ENCODE data around the gene VGLL2.
"Not testable (repeated sequence)": the region's sequence is repeated elsewhere in the genome, so short reads cannot be mapped to it uniquely, and the experiment has no call there.

VGLL2 gene, protein sequence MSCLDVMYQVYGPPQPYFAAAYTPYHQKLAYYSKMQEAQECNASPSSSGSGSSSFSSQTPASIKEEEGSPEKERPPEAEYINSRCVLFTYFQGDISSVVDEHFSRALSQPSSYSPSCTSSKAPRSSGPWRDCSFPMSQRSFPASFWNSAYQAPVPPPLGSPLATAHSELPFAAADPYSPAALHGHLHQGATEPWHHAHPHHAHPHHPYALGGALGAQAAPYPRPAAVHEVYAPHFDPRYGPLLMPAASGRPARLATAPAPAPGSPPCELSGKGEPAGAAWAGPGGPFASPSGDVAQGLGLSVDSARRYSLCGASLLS

DNA sequence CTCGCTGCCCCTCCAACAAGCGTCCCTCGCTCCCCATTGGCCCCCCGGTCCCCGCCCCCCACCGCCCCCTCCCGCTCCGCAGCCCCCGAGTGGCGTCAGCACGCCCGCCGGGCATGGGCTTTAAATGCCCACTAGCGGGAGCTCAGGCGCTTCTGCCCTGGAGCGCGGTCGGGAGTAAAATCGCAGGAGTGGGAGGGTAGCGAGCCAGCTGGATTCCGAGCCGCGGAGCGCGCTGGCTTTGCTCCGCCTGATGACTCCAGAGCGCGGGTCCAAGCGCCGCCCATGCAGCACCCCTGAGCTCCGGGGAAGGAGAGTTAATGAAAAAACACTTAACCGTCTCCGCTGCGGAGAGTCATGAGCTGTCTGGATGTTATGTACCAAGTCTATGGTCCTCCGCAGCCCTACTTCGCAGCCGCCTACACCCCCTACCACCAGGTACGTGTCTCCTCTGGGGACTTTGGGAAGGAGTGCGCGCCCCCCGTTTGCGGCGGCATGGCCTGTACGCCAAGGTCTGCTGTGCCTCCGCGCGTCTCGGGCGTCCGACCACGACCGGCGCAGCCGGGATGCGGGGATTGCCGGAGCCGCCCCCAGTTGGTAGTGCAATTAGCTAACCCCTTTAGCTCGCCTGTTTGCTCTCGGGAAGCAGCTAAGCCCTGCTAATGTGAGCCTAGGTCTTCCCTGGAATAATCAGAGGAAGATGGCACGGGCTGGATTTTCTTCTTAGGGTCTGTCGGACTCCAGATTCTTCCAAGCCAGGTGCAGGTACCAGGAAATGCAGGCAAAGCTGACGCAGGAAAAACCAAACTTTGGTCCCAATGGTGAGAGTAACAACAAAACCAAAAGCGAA lies at the start of gene VGLL2:
VGLL2 (plus strand) TSS at position 149 of the 847 bp plus-strand sequence; CDS start at position 355, 206 bp downstream.
- no peak for DNase-seq

GRCh38 chr6:117222861-117223260 lies 42.5 kb upstream of the VGLL2 start:
- no peak for DNase-seq

DNA sequence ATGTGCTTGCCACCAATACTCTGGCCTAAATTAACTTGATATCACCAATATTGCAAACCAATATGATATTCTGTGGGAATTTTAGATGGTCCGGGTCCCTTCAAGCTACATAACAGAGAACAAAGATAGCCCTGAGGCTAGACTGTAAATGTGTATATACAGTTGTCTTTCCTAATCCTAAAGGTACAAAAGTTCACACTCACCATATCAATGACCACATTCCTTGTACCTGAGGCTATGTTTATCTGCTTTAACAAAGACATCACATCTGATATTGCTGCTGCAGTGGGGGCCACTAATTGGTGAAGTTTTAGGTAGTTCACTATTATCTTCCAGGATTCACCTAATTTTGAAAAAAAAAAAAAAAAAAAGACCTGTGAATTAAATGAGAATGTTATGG lies 38.6 kb upstream of the VGLL2 start:
- no peak for DNase-seq

DNA sequence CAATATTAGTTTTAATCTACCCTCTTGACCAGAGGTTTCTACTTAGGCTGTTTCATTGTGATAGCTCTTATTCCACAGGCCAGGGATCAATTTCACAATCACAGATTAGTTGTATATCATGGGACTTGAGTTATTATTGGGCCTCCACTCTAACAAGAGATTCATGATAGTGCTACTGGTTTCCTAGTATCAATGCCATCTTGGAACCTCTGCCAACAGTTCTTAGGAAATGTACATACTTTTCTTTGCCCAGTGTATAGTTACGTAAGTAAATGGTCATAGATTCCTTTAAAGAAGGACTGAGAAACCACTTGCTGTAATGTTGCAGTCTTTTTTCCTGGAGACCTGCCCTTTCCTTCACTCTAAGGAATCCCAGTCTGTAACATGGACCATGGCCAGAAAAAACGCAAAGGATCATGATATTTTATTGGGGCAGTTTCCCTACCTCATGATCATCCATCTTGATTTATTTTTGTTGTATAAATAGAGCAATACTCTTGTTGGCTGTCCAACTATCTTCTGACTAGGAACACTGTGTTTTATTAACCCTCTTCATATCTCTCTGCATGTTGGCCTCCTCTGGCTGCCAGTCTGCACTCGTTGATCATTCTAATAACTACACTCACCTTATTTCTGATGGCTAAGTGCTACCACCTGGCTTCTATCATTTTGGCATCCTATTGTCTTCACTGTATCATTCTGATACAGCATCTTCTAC lies 38.0 kb upstream of the VGLL2 start:
- DNase-seq = no peak

DNA sequence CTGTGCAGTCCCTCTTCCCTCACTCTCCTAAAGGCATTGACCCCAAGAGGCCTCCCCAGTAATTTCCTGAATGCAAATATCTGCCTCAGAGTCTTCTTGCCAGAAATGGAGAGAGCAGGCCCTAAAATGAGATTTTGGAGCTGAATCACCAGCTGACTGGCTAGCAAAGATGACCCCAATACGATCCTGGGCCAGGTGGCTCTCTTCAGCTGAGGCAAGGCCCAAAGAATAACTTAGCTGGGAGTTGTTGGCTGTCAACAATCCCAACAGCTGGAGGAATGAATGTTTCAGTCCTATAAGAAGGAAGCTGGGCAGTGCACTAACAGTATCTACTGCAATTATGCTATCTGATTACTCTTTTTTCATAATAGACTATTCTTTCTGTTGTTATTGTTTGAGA lies 37.2 kb upstream of the VGLL2 start:
- no peak for DNase-seq

DNA sequence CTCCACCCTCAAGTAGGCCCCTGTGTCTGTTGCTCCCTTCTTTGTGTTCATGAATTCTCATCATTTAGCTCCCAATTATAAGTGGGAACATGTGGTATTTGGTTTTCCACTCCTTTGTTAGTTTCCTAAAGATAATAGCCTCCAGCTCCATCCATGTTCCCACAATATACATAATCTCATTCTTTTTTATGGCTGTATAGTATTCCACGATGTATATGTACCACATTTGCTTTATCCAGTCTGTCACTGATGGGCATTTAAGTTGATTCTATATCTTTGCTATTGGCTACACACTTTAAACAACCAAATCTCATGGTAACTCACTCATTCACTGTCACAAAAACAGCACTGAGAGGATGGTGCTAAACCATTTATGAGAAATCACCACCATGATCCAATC lies 35.5 kb upstream of the VGLL2 start:
- no peak for DNase-seq

- no peak for DNase-seq
These were observed 33.9 kb upstream of the VGLL2 start for GRCh38 chr6:117231466-117231865.

- DNase-seq = no peak
These were observed 33.2 kb upstream of the VGLL2 start for GRCh38 chr6:117232196-117232595.

DNA sequence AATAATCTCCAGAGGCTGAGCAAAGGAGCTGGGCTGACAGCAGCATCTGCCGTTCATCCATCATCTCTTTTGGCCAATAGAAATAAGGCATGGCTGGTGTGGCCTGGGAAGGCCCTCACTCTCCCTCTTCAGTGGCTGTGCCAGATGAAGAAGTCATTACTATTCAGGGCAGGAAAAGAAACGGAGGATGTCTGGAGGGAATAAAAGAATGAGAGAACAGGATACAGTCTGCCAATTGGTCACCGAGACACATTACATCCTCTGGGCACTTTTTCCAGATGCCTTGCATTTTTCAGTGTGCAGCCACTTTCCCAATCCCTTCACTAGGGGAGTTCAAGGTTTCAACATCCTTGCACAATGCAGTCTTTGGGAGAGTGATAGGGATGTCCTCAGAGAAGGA lies 32.2 kb upstream of the VGLL2 start:
- DNase-seq = no peak

DNA sequence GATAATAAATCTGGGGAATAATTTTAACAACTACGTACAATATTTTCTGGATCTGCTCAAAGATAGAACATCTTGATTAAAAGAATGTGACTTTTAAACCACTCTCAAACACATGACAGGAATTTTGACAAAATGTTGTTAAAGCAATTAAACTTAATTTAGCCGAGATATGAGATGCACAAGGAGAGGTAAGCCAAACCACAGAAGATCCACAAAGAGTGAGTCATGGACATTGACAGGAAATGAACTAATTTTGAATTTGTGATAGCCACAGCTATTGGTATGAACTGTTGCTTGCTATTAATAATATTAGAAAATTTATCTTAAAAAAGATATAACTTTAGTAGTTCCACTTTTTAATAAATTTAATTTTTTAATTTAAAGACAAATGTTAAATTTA lies 27.8 kb upstream of the VGLL2 start:
- no peak for DNase-seq

GRCh38 chr6:117244571-117244970 lies 20.8 kb upstream of the VGLL2 start:
- not testable (repeated sequence) for DNase-seq

- DNase-seq = not testable (repeated sequence)
These were observed 20.4 kb upstream of the VGLL2 start for GRCh38 chr6:117244979-117245378.

GRCh38 chr6:117253785-117254184 lies 11.6 kb upstream of the VGLL2 start:
- DNase-seq = no peak

DNA sequence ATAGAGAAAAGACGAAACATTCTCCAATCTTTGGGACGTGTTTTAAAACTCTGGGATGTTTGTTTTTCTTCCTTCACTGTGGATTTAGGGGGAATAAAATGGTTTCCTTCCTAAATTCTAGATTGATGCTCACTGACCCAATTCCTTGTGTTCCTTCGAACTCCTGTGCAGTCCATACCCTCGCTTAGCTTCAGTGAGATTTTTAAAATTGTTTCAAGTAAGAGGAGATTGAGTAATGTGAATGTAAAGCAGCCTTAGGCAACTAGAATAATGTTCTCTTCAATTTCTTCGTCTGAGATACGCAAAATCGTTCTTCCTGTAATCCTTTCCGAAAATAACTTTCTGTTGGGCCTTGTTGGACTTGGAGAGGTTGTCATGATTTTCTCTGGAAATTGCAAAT lies 2.6 kb upstream of the VGLL2 start:
- DNase-seq = no peak

- DNase-seq = no peak
These were observed 1.9 kb upstream of the VGLL2 start for GRCh38 chr6:117263353-117263927.

DNA sequence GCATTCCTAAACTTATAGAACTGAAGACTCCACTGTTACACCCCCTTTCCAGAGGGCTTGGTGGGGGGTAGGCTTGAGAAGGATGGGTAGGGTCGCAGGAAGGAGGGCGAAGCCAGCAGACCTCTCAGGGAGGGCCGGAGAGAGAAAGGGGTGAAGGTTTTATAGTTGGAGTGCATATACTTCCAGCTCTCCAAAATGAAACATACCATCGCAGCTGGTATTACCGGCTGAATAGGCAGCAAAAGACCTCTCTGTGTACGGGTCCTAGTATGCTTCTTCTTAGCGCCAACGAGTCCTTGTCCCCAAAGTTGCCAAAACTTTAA lies 1.0 kb upstream of the VGLL2 start:
- no peak for DNase-seq

DNA sequence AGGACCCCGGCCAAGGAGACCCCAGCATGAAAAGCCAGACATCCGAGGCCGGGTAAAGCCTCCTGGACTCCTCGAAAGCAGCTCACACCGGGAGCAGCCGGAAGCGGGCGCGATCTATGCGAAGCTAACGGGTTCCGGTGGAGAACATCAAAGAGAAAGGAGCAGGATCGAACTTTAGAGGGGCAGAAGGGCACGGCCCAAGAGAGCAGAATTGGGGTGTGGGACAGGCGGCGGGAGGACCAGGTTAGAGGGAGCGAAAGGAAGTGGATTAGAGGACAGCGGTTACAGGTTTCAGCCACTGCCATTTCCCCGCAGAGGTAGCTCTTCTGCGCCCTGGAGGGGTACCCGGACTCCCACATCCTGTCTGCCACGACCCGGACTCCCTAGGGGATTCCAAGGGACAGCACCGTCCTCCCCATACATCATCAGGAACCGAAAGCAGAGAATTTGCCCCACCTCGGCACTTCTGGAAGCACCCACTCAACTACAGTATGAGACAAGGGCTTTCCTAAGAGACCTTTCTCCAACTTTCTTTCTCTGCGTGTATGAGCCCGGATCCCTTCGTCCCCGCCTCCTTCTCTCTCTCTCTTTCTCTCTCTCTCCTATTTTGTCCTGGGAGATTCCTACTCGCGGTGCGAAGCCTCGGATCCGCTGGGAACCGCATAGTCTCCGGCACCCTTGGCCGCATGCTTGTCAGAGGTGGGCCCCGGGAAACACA lies 507 bp upstream of the VGLL2 start:
- DNase-seq = no peak

DNA sequence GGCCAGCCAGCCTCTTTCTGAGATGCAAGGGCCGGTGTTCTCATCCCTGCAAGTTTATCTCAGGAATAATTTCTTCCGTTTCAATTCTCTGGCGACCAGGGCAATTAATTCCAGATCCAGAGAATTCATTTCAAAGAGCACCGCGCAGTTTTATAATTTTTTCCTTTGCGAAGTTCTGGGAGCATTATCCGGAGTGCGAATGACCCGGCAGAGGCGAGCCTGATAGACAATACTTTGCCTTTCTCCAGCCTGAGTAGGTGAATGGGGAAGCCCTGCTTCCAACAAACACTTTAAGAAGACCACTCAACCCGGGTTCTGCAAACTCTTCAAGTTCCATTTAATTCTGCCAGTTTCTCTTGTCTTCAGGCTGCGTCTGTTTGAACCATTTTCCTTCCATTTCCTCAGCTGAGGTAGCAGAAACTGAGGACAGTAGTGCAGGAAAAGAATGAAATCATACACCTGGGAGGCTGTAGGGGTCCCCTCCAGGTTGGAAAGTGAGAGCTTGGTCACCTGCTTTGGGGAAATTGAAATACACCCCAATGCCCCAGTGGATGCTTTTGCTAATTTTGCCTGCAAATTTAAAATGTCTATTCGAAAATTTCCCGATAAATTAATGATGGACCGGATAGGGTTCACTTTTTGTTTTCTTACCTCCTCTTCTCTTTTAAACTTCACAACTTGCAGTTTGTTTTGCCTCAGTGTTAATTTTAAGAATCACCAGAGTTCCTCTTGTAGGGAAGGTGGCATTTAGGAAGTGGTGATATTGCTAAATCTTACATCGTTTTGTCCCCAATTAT lies 1.1 kb downstream of the VGLL2 start:
- no peak for DNase-seq

- DNase-seq = no peak
These were observed 1.6 kb downstream of the VGLL2 start for GRCh38 chr6:117267054-117267347.

- DNase-seq = no peak
These were observed 2.6 kb downstream of the VGLL2 start for GRCh38 chr6:117267766-117268534.

DNA sequence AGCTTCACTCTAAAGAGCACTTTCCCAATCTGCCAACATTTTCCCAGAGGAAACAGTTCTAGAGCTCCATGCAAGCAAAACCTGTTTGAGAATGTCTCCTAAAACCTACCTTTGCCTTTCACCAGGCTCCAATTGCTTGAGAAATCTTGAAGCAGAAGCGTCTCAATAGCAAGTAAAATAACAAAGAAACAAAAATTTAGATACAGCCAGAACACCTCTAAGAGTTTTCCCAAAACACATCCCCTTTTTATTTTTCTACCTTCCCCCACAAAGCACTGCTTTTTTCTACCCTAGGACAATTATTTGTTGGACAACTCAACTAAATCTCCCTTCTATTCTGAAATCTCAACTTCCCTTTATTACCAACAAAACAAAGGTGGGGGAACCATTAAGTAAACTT lies 3.6 kb downstream of the VGLL2 start:
- DNase-seq = no peak
